ENCODE measurements around the gene HOXD9. TPM values are rescaled to one million over a fixed set of nuclear protein-coding genes. Genes with fewer than 3 reads are reported as not detected.

HOXD9 gene
- total RNA-seq, 1 donor: 0.36 TPM

DNA sequence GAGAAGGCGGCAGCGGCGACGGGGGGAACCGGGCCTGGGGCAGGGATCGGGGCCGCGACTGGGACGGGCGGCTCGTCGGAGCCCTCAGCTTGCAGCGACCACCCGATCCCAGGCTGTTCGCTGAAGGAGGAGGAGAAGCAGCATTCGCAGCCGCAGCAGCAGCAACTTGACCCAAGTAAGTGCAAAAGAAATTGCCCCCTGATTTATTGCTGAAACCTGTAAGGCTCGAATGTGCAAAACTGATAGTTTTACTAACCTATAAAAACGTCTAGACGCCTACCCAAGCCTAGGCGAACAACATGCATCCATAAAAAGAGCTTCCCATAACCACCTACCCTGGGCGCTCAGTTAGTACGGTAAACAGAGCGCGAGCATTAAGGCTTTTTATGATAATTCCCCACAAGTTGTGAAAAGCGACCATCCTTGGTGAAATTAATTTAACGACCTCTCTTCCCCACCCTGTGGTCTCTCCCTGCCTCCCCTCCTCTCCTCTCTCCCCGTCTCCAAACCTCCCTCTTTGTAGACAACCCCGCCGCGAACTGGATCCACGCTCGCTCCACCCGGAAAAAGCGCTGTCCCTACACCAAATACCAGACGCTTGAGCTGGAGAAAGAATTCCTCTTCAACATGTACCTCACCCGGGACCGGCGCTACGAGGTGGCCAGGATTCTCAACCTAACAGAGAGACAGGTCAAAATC, 1.0 kb downstream of the HOXD9 start:
- Histone ChIP-seq H2AFZ (ENCODE audit: low read length) (peak overlapping the region; percentile 29), H3K79me2 (ENCODE audit: insufficient read depth, low read length) (no peaks in the 10 kb centered on the region), H3K9me3 (ENCODE audit: low read depth, low read length) (no peaks in the 10 kb centered on the region), H3K27me3 (ENCODE audit: insufficient read depth, low read length) (peaks cover 57% of the 10 kb centered on the region), H3K4me2 (ENCODE audit: insufficient read depth, low read length) (peak overlapping the region; percentile 87), H3K4me1 (ENCODE audit: insufficient read depth, low read length) (peaks cover 17% of the 10 kb centered on the region), H3K36me3 (ENCODE audit: insufficient read depth, low read length) (no peaks in the 10 kb centered on the region), H3K4me3 (ENCODE audit: insufficient read depth, low read length) (peak overlapping the region; percentile 76), H3K27ac (ENCODE audit: low read depth, low read length) (no peak overlapping the region), H4K20me1 (ENCODE audit: insufficient read depth, low read length) (no peaks in the 10 kb centered on the region)
- TF ChIP-seq, protein P1, sequence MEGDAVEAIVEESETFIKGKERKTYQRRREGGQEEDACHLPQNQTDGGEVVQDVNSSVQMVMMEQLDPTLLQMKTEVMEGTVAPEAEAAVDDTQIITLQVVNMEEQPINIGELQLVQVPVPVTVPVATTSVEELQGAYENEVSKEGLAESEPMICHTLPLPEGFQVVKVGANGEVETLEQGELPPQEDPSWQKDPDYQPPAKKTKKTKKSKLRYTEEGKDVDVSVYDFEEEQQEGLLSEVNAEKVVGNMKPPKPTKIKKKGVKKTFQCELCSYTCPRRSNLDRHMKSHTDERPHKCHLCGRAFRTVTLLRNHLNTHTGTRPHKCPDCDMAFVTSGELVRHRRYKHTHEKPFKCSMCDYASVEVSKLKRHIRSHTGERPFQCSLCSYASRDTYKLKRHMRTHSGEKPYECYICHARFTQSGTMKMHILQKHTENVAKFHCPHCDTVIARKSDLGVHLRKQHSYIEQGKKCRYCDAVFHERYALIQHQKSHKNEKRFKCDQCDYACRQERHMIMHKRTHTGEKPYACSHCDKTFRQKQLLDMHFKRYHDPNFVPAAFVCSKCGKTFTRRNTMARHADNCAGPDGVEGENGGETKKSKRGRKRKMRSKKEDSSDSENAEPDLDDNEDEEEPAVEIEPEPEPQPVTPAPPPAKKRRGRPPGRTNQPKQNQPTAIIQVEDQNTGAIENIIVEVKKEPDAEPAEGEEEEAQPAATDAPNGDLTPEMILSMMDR (IDR thresholded peaks at IDR 0.05; ENCODE audit: extremely low read depth, low read depth, low read length): no peak
- DNase-seq (ENCODE audit: insufficient read length, low spot score, missing footprints): peak; percentile 74

DNA sequence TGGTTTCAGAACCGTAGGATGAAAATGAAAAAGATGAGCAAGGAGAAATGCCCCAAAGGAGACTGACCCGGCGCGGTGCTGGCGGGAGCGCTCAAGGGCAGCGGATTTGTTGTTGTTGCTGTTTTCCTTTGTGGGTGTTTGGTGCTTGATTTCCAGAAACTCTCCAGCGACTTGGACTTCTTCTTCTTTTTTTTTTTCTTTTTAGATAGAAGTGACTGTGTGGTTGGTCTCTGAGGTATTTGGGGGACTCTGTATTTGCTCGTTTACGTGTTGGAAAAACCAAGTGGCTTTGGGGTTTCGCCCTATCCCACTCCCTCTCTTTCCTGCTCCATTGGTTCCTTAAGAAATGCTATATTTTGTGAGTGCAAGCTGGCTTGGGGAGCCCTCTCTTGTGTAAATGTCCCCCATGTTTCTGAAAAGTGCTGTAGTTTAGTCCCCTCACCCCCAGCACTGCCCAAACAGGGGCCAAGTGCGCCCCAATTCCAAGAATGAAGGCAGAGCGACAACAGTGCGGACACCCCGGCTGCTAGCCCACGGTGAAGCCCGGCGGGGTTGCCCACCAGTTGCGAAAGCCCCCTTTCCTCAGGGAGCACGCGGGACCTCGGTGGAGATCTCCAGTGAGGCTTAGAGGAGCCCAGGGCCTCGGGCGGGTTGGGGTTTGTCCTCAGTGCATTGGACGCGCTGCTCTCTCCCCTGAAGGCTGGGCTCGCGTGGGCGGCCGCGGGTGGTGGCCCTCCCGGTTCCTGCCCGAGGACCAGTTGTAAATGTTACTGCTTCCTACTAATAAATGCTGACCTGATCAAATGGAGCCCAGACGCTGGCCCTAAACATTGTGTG, 1.8 kb downstream of the HOXD9 start:
- Histone ChIP-seq H3K36me3 (ENCODE audit: insufficient read depth, low read length) (no peaks in the 10 kb centered on the region), H3K9me3 (ENCODE audit: low read depth, low read length) (no peaks in the 10 kb centered on the region), H3K27me3 (ENCODE audit: insufficient read depth, low read length) (peaks cover 51% of the 10 kb centered on the region), H3K4me3 (ENCODE audit: insufficient read depth, low read length) (no peak overlapping the region), H3K27ac (ENCODE audit: low read depth, low read length) (no peak overlapping the region), H3K4me1 (ENCODE audit: insufficient read depth, low read length) (peaks cover 18% of the 10 kb centered on the region), H3K79me2 (ENCODE audit: insufficient read depth, low read length) (no peaks in the 10 kb centered on the region), H4K20me1 (ENCODE audit: insufficient read depth, low read length) (no peaks in the 10 kb centered on the region), H3K4me2 (ENCODE audit: insufficient read depth, low read length) (no peak overlapping the region), H2AFZ (ENCODE audit: low read length) (no peak overlapping the region)
- DNase-seq (ENCODE audit: insufficient read length, low spot score, missing footprints): peak; percentile 61
- TF ChIP-seq, protein P1 (IDR thresholded peaks at IDR 0.05; ENCODE audit: extremely low read depth, low read depth, low read length): no peak

DNA sequence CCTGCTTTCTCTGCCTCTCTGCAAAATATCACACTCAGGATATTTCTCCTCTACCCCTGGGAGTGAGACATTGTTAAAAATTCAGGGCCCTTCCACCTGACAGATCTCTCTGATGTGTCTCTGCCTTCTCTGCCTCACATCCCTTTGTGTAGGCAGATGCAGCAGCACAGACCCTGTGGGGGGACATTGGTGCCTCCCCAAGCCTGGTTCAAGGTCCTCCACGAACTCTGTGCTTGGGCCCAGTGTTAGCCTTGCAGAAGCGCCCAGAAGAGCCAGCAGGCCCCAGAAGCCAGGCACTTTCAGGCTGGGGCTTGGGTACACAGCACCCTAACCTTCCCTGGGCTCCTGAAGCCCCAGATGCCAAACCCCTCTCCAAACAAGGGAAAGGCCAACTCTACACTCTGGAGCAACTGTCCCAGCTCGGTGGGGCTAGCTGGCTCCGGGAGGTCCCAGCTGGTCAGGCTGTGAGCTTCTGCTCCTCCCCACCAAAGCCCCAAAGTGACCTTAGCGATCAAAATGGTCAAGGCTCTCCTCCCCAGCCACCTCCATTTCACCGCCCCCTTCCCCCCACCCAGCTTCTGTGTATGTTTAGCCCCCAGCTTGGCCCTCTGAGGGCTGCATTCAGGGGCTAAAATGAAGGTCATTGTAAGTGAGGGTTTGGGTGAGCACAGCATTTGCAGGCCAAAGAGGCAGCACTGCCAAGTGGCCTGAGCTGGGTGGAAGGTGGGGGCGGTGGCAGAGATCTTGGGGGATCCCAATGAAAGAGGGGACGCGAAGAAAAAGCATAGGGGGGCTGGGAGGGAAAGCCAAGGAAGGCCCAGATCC, 2.6 kb downstream of the HOXD9 start:
- H3K4me3 ChIP-seq (ENCODE audit: insufficient read depth, low read length): no peak overlapping the region
- no peak overlapping the region for H2AFZ ChIP-seq (ENCODE audit: low read length)
- H3K27me3 ChIP-seq (ENCODE audit: insufficient read depth, low read length): peaks cover 43% of the 10 kb centered on the region
- H3K27ac ChIP-seq (ENCODE audit: low read depth, low read length): no peak overlapping the region
- no peaks in the 10 kb centered on the region for H3K9me3 ChIP-seq (ENCODE audit: low read depth, low read length)
- TF ChIP-seq, protein P1 (IDR thresholded peaks at IDR 0.05; ENCODE audit: extremely low read depth, low read depth, low read length): no peak
- DNase-seq (ENCODE audit: insufficient read length, low spot score, missing footprints): peak; percentile 47
- peaks cover 18% of the 10 kb centered on the region for H3K4me1 ChIP-seq (ENCODE audit: insufficient read depth, low read length)
- H3K4me2 ChIP-seq (ENCODE audit: insufficient read depth, low read length): no peak overlapping the region
- no peaks in the 10 kb centered on the region for H3K36me3 ChIP-seq (ENCODE audit: insufficient read depth, low read length)
- no peaks in the 10 kb centered on the region for H3K79me2 ChIP-seq (ENCODE audit: insufficient read depth, low read length)
- H4K20me1 ChIP-seq (ENCODE audit: insufficient read depth, low read length): no peaks in the 10 kb centered on the region
